HPDE6-E6E7 (cell line): Measurements from ENCODE around the gene C6orf89.
"Not testable (repeated sequence)": the region's sequence is repeated elsewhere in the genome, so short reads cannot be mapped to it uniquely, and the experiment has no call there.

Experiments used
- DNase-seq: peaks from one replicate; pipeline ENCODE4 v3.0.0; 2011; ENCODE audit warnings: missing footprints; ENCODE audit errors: extremely low spot score

The C6orf89 gene

DNA sequence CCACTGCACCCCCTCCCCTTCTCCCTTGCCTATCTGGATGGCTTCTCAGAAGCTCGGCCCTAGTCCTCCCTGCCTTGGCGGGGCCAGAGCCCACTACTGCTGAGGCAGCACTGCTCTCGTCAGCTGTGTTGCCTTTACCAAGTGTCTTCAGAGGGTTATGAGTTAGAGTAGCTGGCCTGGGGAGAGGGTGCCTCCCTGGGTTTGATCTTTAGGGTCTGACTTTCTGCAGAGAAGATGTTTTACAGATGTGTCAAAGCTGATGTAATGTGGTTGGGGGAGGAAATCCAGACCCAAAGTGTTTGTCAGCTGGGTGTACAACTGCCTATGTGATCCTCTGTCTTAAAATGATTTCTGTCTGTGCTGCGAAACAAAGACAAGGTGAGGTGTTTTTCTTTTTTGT is 38.4 kb downstream of the C6orf89 start:
- DNase-seq, result no peak

DNA sequence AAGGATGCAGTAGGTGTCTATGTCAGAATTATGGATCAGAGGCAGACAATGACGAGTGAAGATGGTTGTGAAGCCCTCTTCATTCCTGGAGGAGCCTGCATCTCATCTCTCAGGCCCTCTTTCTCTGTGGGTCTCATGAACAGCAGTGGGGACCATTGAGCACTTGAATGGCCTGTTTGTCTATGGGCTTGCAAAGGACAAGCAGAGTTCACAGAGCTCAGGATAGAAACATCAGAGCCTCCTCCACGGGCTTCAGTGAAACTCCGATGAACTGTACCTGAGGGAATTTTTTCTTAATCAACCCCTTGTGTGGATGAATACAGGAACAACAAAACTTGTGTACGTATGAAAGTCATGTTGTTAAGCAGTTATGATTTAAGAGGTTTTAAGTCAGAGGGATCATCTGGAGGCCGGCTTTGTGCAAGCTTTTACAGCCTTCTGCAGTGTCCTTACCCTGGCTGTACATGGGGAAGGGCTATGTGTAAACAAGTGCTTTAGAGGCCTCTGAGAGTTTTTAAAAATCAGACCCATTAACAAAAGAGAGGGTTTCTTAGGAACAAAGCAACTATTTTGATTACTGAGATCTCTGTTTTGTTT is 39.1 kb downstream of the C6orf89 start:
- DNase-seq, result no peak

DNA sequence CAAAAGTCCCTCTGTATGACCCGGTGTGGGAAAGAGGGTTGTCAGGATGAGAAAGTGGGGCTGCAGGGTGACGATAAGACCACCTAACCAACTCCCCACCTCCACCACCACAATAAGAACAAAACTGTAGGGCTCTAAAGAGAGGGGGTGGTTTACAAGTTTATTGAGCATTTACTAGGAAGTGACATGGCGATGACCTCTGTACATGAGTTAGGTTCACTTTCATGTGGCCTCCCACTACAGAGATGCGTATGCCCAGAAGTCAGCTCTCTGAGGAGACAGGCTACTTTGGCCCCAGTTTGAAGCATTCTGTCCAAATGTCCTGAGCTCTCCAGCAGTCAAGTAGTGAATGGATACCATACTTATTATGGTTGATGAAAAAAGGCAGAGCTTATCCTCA is 40.1 kb downstream of the C6orf89 start:
- no peak for DNase-seq

DNA sequence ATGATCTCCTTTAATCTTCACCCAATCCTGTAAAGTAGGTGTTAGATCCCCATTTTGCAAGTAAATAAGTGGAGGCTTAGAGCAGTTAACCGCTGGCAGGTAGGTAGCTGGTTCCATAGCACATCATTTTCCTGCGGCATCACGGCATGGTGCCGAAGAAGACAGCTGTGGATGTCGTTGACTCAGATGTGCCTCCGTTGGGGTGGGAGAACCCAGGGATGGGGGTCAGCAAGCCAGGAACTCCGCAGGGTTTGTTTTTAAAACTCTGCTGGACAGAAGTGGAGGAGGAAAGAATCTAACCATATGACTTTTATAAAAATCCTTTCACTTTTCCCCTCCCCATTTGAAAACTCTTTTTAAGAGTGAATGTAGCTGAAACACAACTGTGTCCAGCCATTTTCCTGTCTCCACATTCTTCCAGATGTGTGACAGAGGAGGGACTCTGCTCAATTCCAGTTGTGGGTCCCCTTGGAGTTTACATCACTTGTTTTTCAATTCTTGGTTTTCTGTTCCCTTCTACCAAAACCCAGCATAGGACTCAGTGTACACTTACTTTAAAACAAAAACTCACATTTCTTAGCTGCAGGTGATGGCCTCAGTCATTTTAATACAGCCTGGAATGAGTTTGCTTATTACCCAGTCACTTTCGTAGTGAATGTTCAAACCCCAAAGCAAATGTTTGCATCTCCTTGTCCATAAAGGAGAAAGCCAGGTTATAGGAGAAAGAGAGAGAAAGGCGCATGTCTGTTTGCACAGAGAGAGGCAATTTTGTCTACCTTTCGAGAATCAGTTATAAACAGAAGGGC is 41.2 kb downstream of the C6orf89 start:
- DNase-seq, result no peak

DNA sequence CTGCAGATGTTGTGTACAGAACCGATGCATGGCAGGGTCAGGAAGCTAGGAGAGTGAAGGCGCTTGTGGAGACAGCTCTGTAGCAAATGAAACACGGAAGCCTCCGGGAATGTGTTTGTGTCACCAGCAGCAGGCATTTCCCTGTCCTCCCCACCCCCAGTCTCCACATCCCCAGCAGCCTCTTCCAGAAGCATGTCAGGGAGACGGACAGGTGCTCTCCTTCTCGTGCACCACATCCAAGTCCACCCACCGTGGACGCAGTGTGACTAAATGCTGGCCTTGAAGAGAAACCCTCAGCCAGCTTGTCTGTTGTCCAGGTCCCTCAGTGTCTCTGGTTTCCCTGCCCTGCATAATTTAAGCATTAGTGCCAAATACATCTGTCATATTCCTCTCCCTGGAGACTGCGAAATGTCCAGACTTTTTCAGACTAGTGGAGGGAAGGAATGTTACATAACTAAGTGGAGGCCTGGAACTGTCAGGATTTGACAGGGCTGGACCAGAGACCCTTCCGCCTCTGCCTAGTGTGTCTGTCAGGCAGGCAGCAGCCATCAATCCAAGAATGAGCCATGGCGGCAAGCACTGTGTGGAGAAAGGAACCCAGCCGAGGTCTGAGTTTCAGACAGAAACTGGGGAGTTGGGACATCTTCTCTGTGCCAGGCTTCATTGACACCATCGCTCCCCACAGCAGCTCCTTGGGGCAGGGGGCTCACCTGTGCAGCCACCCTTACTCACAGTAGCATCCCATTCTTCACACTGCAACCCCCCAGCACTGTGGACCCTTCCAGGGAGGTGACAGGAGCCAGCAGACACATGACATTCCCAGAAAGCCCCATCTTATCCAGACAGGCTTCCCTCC is 42.2 kb downstream of the C6orf89 start:
- DNase-seq, result no peak

DNA sequence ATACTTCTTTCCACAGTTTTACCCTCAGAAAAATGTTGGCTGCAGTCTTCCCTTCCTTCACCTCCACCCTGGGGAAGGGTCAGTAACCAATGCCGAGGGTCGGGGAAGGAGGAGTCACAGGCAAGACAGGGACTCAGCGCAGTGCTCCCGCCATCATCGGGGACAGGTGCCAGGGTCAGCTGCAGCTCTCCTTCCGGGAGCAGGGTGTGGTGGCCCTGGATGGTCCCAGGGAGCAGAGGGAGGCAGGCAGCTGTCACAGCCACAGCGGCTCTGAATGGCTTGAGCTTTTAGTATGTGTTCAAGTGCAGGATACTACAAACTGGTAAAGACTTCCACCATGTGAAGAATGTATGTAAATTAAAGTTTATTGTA is 42.8 kb downstream of the C6orf89 start:
- DNase-seq, result no peak

DNA sequence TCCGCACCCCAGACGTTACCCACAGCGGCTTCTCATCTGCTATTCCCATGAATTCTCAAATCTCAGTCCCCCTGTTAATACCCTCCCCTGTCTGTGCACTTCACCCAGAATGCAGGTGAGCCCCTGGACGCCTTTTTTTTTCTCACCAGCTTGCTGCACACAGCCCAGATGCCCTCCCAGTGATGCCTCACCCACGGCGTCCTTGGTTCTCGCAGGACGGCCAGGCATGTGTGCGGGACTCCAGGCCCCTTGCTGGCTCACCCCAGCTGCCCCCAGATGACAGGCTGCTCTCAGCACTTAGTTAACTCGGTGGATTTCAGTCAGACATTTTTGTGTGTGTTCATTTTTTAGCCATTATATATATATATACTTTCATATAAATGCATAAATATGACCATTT is 43.4 kb downstream of the C6orf89 start:
- DNase-seq, result no peak

DNA sequence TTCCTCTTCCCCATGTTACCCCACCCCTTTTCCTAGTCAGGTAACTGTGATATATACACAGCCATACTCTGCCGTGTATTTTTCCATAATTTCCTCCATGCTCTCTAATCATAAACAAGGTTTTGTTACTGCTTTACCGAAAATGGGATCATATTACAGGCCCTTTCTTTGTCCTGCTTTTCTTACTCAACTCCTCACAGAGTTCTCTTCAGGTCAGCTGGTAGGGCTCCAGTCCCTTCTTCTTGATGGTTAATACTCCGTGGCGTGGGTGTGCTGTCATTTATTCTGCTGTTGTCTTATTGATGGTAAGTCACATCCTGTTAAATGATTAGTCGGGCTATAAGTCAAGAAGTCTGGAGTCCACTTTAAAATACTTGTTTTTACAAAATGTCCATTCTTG is 43.9 kb downstream of the C6orf89 start:
- no peak for DNase-seq

DNA sequence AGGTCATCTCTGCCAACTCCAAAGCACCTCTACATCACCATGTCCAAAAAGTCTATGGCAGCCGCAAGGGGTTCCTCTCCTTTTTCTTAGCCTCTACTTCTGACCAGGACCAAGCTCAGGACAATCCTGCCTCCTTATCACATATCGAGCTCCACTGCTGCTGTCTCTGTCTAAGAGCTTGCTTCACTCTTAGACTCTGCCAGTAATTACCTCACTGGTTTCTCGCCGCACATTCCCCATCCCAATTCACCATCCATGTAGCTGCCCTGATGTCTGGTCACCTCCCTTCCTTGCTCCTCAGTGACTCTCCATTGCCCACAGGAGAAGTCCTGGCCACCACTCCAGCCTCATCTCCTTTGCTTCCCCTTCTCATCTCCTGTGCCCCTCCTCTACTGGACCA is 44.7 kb downstream of the C6orf89 start:
- no peak for DNase-seq

DNA sequence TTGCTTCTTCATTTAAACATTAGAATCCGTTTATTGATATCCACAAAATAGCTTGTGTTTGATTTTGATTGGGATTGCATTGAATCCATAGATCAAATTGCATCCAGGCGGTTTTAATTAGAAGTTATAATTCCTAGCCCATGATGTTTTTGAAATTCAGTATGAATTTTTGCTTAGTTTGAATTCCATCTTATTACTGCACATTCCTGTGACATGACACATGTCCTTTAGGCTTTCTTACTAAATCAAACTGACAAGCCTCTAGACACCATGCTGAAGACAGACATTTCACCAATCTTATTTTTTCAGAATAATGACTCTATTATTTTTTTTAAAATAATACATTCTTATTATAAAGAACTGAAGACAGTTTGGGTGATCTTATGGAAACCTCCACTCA is 47.4 kb downstream of the C6orf89 start:
- no peak for DNase-seq

DNA sequence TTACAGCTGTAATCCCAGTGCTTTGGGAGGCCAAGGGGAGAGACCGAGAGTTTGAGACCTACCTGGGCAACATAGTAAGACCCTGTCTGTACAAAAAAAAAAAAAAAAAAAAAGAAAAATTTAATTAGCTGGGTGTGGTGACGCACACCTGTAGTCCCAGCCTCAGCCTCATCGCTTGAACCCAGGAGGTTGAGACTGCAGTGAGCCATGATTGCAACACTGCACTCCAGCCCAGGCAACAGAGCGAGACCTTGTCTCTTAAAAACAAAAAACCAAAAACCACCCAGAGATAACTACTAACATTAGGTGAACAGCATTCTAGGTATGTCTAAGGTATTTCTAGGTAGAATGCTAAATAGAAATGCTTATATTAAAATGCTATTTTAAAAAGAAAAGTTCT is 47.8 kb downstream of the C6orf89 start:
- DNase-seq, result no peak

DNA sequence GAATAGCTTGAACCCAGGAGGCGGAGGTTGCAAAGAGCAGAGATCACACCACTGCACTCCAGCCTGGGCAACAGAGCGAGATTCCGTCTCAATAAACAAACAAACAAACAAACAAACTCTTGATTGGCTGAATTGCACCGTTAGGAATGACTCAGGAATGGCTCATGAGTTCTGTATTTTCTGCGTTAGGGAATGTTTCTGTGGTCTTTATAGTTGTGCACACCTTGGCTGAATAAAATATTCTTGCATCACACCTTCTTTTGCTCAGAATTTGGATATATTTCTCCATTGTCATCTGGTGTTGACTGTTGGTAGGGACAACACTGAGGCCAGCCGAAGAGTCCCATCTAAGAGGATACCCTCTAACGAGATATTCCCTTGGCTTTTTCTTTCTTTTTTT is 49.1 kb downstream of the C6orf89 start:
- peak; percentile 38 for DNase-seq

DNA sequence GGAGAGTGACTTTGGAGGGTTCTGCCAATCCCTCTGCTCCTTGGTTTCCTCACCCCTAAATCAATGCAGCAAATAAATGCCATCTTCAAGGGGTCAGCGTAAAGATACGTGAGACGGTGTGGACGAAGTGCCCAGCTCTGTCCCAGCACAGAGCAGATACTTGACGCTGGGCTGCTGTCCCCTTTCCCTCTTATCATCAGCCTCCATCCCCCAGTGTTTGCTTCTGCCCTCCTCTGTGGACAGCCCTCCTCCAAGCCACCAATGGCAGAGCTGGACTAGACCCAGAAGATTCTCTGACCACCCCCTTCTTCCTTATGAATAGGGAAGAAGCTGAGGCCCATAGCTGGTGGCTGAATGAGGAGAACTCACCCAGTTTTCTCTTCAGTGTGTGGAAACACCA is 51.1 kb downstream of the C6orf89 start:
- no peak for DNase-seq

DNA sequence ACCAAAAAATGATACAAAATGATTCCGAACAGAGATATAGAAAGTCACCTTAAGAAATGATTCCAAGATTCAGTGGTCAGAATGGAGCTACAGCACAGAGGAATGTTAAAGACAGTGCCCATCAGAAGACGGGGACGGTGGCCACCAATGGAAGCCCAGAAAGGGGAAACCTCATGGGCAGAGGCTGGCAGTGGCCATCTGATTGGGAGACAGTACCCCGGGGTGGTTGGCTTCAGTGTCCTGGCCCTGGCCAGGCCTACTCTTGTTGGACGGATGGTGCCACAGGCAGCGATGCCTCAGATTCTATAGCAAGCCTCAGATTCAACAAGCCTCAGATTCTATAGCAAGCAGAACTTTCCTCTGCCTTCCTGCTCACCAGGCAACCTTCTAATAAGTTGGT is 52.1 kb downstream of the C6orf89 start:
- DNase-seq, result no peak

DNA sequence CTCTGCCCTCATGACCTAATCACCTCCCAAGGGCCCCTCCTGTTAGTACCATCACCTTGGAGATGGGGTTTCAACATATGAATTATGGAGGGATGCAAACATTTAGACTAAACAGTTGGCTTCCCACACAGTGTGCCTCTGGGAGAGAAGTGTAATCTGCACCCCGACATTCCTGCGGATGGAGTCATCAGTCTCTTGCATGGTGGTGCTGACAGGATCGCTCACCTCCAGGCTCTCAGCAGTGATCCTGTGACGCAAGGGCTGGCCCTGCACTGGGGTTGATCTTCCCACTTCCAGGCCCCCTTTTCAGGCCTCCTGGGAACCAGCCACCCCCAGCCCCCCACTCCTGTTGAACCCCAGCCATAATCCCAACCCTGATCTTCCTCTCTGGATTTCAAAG is 52.8 kb downstream of the C6orf89 start:
- peak; percentile 87 for DNase-seq

DNA sequence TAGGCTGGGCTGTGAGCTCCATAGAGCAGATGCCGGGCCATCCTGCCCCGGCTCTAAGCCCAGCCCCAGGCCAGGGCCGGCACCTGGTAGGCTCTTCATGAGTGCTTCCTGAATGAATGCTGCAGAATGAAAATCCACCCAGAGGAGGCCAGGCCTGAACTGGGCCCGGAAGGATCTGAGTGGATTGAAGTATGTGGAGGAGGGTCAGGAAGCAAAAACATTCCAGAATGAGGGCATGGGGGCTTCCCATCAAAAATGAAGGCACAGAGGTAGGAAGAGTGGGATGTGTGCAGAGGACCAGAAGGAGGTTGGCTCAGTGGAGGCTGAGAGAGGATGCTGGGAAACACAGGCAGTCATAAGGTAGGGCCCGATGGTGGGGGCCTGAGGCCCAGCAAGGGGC is 53.3 kb downstream of the C6orf89 start:
- not testable (repeated sequence) for DNase-seq

DNA sequence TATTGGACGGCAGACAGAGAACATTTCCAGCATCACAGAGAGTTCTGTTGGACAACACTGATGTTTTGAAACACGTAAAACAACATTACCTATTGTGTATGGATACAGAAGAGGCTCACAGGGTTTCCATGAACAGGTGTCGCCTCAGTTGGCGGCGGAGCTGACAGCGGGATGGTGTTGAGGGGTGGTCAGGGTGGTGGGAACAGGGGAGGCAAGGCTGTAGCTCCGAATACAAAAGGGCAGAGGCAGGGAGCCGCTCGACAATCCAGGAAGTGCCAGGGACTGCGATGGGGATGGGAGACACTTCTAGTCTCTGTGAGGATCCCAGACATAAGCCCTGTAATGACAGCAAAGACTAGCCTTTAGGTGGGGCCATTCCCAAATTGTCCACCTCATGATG is 54.3 kb downstream of the C6orf89 start:
- DNase-seq, result no peak

DNA sequence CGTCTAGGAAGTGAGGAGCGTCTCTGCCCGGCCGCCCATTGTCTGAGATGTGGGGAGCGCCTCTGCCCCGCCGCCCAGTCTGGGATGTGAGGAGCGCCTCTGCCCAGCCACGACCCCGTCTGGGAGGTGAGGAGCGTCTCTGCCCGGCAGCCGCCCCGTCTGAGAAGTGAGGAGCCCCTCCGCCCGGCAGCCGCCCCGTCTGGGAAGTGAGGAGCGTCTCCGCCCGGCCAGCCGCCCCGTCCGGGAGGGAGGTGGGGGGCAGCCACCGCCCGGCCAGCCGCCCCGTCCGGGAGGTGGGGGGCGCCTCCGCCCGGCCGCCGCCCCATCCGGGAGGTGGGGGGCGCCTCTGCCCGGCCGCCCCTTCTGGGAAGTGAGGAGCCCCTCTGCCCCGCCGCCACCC is 55.8 kb downstream of the C6orf89 start:
- DNase-seq, result not testable (repeated sequence)

DNA sequence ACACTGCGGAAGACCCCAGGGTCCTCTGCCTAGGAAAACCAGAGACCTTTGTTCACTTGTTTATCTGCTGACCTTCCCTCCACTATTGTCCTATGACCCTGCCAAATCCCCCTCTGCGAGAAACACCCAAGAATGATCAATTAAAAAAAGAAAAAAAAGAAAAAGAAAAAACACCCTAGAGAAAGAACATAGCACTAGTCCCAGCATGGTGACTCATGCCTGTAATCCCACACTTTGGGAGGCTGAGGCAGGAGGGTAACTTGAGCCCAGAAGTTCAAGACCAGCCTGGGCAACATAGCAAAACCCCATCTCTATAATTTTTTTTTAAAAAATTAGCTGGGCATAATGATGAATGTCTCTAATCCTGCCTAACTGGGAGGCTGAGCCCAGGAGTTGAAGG is 56.6 kb downstream of the C6orf89 start:
- DNase-seq, result not testable (repeated sequence)

DNA sequence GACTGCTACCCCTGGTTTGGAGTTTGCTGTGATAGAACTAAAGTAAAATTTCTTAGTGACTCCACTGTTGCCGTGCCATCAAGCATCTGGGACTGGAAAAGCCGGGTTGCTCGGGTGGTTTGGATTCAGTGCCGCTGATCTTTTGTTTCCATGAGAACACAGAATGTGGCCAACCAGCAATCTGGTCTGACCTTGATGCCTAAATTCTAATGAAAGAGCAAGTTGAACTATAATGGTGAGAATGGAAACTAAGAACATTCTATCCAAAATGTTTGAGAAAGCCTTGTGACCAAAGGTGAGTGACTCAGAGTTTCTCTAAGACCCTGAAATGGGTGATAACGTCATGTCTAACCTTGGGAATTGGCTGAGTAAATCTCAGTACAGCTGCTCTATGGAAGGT is 58.9 kb downstream of the C6orf89 start:
- no peak for DNase-seq

DNA sequence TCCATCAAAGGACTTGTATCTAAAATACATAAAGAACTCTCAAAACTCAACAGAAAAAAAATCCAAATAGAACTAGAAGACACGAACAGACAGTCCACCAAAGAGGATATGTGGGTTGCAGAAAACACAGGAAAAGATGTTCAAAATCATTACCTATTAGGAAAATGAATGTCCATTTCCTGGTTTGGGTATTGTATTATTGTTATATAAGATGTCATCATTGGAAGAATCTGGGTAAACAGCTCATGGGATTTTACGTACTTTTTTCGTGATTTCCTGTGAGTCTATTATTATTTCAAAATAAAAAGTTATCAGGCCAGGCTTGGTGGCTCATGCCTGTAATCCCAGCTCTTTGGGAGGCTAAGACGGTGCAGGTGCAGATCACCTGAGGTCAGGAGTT is 59.5 kb downstream of the C6orf89 start:
- DNase-seq, result no peak

DNA sequence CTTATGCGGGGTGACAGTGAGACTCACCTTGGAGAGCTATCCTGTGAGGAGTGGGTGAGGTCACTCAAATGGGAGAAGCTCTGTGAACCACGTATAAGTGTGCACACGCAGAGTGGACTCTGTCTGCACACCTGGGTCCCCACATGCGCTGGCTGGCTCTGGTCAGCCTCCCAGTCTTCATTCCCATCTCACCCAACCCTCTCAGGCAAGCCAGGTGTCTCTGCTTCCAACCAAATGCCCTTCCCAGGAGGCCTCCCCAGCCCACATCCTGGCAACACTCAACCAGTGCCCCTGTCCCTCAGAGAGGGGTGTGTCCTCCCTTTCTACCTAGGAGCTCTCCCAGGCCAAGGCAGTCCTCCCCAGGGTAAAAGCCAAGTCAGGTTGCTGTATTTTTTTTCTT is 60.8 kb downstream of the C6orf89 start:
- no peak for DNase-seq
